Activated naive CD8-positive, alpha-beta T cell treated with anti-CD3 and anti-CD28 coated beads, Interleukin-2, amount 10 ng/mL, durations not matched to agents 7 days and 5 days (primary cell): ENCODE measurements around the gene CYTH1. TPM values are rescaled to one million over a fixed set of nuclear protein-coding genes. Genes with fewer than 3 reads are reported as not detected.
A peak's percentile ranks its signal among the peaks of the same experiment; 100 is the strongest.
"Not testable (repeated sequence)": the region's sequence is repeated elsewhere in the genome, so short reads cannot be mapped to it uniquely, and the experiment has no call there.

Experiments used
- ATAC-seq: fragments of 150-1000 bp; cut with Tn5 transposase; one replicate; pipeline ENCODE4 v1.10.0; 2021; ENCODE audit warnings: low read depth, moderate library complexity
- POLR2A ChIA-PET: fragments of 350-600 bp; sonication (Branson Sonifier 250); formaldehyde crosslinking; loops from one replicate; lab custom pipeline; 2021; ENCODE audit warnings: antibody characterized with exemption; lab: Charles Lee
- DNase-seq: peaks from one replicate; pipeline ENCODE4 v3.0.0; 2021
- H3K27ac Mint-ChIP-seq: one replicate; pipeline ENCODE4 v1.8.0; 2022; ENCODE audit warnings: mild to moderate bottlenecking, mixed read lengths
- H3K27me3 Mint-ChIP-seq: one replicate; pipeline ENCODE4 v1.8.0; 2022; ENCODE audit warnings: mild to moderate bottlenecking, moderate library complexity, mixed read lengths
- H3K36me3 Mint-ChIP-seq: one replicate; pipeline ENCODE4 v1.8.0; 2021; ENCODE audit warnings: mild to moderate bottlenecking, mixed read lengths
- H3K4me1 Mint-ChIP-seq: one replicate; pipeline ENCODE4 v1.8.0; 2021; ENCODE audit warnings: mixed read lengths
- H3K4me3 Mint-ChIP-seq: one replicate; pipeline ENCODE4 v1.8.0; 2022; ENCODE audit warnings: mild to moderate bottlenecking, moderate library complexity, mixed read lengths
- H3K9me3 Mint-ChIP-seq: one replicate; pipeline ENCODE4 v1.8.0; 2021; ENCODE audit warnings: mixed read lengths
- total RNA-seq, 2 experiments: library from RNA; stranded (reverse); gene quantifications; one replicate each; pipeline ENCODE4 v1.2.3, GENCODE V29; 2021

The CYTH1 gene
- total RNA-seq, 2 experiments from 2014 or later: 180 to 200 TPM

DNA sequence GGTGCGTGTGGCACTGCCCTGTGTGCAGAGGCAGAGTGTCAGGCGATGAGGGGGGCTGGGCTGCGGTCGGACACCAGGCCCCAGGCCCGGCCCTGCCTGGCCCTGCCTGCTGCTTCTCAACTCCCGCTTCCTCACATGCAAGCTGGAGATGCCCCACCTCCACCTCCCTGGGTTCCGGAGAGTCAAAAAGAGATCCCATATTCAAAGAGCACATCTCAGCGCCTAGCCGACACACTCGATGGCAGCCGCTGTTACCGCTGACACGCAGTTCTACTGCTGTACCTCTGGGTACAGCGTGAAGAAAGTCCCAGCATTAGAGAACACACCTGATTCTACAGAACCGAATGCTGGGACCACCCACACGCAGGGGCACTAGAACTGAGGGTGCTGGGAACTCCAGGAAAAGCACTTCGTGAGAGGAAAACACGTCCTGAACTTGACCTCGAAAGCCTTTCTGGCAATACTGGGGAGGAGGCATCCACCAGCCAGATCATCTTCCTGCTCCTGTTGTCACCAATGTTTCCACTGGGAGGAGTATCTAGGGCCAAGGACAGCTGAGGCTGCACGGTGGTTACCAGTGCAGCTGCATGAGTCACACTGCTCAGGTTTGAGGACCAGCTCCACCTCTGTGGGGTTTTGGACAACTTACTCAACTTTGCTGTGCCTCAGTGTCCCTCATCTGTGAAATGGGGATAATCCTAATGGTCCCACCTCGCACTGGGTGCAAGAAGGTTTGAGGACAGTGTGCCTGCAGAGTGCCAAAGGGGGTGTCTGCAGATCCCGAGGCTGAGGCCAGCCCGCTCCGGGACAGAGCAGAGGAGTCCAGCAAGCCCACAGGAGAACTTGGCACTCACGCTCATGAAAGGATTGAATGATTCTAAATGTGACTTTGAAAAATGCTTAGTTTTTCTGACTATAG, 104.5 kb downstream of the CYTH1 start:
- POLR2A ChIA-PET: no interaction called here
- H3K4me1 Mint-ChIP-seq: no peaks in the 10 kb centered on the region
- no peaks in the 10 kb centered on the region for H3K9me3 Mint-ChIP-seq
- no peak overlapping the region for H3K27ac Mint-ChIP-seq
- H3K4me3 Mint-ChIP-seq: no peak overlapping the region
- peaks cover 14% of the 10 kb centered on the region for H3K36me3 Mint-ChIP-seq
- DNase-seq (no peak), ATAC-seq (no peak)
- no peaks in the 10 kb centered on the region for H3K27me3 Mint-ChIP-seq

DNA sequence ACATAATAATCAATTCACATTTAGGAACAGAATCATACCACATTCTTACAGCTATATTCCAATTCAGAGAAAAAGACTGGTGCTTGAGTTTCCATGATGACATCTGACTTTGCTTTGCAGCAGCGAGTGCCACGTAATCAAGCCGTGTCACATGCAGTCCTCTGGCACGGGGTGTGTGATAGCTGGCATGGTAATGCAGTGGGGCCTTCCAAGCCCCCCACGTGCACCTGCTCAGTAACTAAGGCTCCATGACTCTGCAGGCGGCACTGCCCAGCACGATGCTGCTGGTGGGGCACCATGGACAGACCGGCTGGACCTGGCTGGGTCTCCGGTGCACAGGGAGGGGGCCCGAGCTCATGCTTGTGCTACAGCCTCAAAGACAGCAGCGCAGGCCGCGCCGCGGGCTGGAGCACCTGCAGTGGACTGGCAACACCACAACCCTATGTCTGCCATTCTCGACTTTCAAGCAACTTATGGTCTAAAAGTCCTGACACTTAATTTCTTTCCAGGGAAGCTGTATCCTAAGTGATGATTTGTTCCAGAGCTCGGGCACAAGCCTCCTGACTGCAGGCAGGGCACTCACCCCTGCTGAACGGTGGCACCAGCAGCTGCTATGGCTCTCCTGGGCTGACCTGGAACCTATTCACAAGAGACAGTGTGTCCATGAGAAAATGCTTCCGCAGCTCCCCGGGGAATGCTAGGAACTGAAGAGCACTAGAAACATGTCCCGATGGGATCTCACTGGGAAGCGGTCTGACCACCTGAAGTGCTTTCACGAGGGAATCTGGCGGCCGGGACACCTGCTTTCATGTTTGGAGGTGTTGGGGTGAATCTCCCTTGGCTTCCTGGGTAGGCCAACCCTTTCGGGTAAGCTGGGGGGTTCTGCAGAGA, 105.4 kb downstream of the CYTH1 start:
- no peak overlapping the region for H3K4me3 Mint-ChIP-seq
- no peaks in the 10 kb centered on the region for H3K9me3 Mint-ChIP-seq
- ATAC-seq: no peak
- H3K27me3 Mint-ChIP-seq: no peaks in the 10 kb centered on the region
- POLR2A ChIA-PET: no interaction called here
- no peak for DNase-seq
- no peaks in the 10 kb centered on the region for H3K4me1 Mint-ChIP-seq
- H3K27ac Mint-ChIP-seq: no peak overlapping the region
- peaks cover 14% of the 10 kb centered on the region for H3K36me3 Mint-ChIP-seq

DNA sequence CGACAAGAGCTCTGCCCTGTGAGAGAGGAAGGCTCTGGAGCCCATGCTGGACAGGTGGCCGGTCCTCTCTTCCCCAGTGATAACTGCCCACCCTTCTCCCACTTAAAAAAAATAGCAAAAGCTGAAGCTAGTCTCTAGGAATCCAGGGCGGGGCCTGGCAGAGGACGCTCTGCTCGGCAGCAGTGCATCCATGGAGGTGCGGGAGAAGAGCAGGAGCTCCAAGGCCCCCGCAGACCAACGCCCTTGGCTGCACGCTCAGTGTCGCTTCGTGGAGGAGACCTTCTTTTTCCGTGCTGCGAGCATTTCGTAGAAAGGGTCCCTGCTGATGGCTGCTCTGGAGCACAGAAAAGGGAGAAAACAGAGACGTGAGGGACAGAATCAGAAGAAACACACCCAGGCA, 106.2 kb downstream of the CYTH1 start:
- POLR2A ChIA-PET: no interaction called here
- peaks cover 15% of the 10 kb centered on the region for H3K36me3 Mint-ChIP-seq
- H3K4me1 Mint-ChIP-seq: no peaks in the 10 kb centered on the region
- H3K9me3 Mint-ChIP-seq: no peaks in the 10 kb centered on the region
- H3K4me3 Mint-ChIP-seq: no peak overlapping the region
- H3K27me3 Mint-ChIP-seq: no peaks in the 10 kb centered on the region
- H3K27ac Mint-ChIP-seq: no peak overlapping the region
- no peak for DNase-seq
- no peak for ATAC-seq

DNA sequence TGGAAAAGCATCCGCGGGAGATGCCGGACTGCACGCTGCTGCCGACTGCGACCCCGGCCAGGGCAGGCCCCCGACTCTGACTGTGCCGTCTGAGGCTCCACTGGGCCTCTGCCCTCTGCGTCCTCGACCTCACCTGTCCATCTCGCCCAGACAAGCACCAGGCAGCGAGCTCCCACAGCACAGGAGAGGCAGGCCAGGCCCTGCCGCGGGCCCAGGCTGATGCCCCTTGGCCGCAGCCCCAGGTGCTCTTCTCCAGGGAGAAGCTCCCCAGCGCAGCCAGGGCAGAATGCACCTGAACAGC, 106.8 kb downstream of the CYTH1 start:
- Mint-ChIP-seq H3K9me3 (no peaks in the 10 kb centered on the region), H3K36me3 (peaks cover 15% of the 10 kb centered on the region), H3K4me1 (no peaks in the 10 kb centered on the region), H3K4me3 (no peak overlapping the region), H3K27ac (no peak overlapping the region), H3K27me3 (no peaks in the 10 kb centered on the region)
- ATAC-seq (no peak), DNase-seq (no peak)
- POLR2A ChIA-PET: no interaction called here

DNA sequence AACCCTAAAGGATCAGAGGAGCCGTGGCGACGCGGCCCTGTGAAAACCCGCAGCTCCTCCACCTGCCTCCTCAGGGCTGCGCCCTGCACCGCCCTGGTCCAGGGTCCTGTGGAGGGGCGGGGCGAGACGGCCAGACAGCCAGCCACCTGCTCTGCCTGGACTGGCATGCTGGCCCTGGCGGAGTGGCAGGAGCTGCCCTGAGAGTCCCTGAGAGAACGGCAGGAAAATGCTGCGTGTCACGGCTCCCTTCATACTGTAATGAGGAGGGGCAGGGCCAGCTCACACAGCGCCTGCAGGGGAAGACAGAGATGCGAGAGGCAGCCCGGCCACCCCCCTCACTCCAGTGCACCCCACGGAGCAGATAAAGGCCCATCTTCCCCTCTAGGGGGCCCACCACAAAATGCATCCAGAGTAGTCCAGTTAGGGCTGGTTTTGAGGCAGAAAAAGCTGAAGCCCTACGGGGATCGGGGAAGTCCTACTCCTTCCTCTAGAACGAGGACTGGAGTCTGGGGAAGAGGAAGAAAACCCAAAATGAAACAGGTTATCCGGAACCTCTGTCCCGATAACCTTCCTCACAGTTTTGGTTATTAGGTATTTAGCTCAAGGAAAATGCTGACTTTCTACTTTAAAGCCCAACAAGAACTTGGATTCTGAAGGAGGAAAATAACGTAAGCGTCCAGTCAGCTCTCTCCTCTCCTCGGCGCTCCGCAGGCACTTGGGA, 107.3 kb downstream of the CYTH1 start:
- POLR2A ChIA-PET: no interaction called here
- DNase-seq: no peak
- H3K4me3 Mint-ChIP-seq: no peak overlapping the region
- no peaks in the 10 kb centered on the region for H3K9me3 Mint-ChIP-seq
- no peaks in the 10 kb centered on the region for H3K4me1 Mint-ChIP-seq
- no peak overlapping the region for H3K27ac Mint-ChIP-seq
- no peaks in the 10 kb centered on the region for H3K27me3 Mint-ChIP-seq
- ATAC-seq: no peak
- peaks cover 15% of the 10 kb centered on the region for H3K36me3 Mint-ChIP-seq

DNA sequence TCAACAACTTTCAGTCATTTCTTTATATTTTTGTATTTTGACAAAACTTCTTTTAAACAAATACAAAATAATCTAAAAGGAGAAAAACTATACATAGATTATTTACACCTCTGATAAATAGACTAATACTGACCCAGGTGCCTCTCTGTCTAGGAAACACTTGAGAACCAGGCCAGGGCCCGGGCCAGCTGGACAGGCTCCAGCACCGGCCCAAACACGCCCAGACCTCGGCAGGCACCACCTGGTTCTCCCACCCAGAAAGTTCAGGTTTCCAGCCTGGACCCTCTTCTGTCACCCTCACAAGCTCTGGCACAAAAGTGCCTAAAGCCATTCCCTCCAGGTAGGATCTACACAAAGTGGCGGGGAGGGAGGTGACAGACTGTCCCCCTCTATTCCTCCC, 107.9 kb downstream of the CYTH1 start:
- POLR2A ChIA-PET: no interaction called here
- Mint-ChIP-seq H3K36me3 (peaks cover 14% of the 10 kb centered on the region), H3K9me3 (no peaks in the 10 kb centered on the region), H3K4me3 (no peak overlapping the region), H3K27me3 (no peaks in the 10 kb centered on the region), H3K4me1 (no peaks in the 10 kb centered on the region), H3K27ac (no peak overlapping the region)
- ATAC-seq: no peak
- DNase-seq: peak; percentile 7

DNA sequence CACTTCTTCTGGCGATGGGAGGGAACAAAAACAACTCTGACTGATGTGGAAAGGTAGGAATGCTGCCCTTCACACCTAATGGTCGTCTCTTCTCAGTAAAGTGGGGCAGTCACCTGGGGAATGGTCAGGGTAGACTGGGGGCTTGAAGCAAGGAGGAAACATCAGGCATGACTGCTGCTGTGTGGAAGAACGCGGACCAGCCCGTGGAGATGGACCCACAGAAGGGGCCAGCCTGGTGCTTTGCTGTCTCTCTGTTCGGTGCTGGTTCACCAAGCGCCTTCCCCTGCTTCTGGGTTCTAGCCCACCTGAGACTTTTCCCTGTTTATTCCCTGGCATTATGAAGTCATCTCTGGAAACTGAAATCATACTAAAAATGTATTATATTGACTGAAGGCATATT, 108.7 kb downstream of the CYTH1 start:
- POLR2A ChIA-PET: no interaction called here
- H3K9me3 Mint-ChIP-seq: no peaks in the 10 kb centered on the region
- H3K4me3 Mint-ChIP-seq: no peak overlapping the region
- DNase-seq (no peak), ATAC-seq (no peak)
- peaks cover 11% of the 10 kb centered on the region for H3K36me3 Mint-ChIP-seq
- no peak overlapping the region for H3K27ac Mint-ChIP-seq
- H3K27me3 Mint-ChIP-seq: no peaks in the 10 kb centered on the region
- H3K4me1 Mint-ChIP-seq: no peaks in the 10 kb centered on the region

DNA sequence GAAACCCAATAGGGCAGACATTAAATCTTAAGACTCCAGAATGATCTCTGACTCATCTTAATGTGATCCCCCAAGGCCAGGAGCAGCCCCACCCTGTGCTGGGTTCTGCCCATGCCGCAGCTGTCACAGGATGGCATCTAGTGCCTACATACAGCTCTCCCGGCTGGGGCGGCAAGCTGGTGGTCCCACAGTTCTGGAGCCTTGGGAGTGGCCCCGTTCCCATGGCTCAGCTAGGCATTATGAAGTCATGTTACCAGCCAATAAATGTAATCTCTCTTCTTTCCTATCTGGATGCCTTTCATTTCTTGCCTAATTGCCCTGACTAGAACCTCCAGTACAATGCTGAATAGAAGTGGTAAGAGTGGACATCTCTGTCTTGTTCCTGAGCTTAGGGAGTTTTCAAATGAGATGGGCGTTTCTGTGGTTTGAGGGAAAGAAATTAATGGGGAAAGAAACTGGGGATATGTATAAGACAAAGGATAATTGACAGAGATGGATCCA, 109.2 kb downstream of the CYTH1 start:
- H3K27ac Mint-ChIP-seq: no peak overlapping the region
- H3K4me3 Mint-ChIP-seq: no peak overlapping the region
- H3K4me1 Mint-ChIP-seq: no peaks in the 10 kb centered on the region
- DNase-seq (no peak), ATAC-seq (no peak)
- POLR2A ChIA-PET: no interaction called here
- H3K36me3 Mint-ChIP-seq: peaks cover 11% of the 10 kb centered on the region
- H3K27me3 Mint-ChIP-seq: no peaks in the 10 kb centered on the region
- H3K9me3 Mint-ChIP-seq: no peaks in the 10 kb centered on the region

DNA sequence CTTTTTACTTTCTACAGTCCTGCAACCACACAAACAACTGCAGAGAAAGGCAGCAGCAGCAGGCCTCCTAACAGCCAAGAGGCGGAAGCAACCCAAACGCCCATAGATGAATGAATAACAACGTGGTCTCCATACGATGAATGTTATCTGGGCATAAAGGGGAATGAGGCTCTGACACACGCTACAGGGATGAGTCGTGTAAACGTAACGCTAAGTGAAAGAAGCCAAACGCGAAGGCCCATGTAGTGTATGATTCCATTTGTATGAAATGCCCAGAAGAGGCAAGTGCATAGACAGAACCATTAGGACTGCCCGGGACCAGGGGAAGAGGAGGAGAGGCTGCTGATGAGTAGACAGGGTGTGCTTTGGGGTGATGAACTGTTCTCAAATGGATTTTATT, 110.1 kb downstream of the CYTH1 start:
- no peak for DNase-seq
- Mint-ChIP-seq H3K9me3 (no peaks in the 10 kb centered on the region), H3K27me3 (no peaks in the 10 kb centered on the region), H3K27ac (no peak overlapping the region), H3K4me3 (no peak overlapping the region), H3K36me3 (peaks cover 13% of the 10 kb centered on the region), H3K4me1 (peaks cover 2% of the 10 kb centered on the region)
- ATAC-seq: no peak
- POLR2A ChIA-PET: no interaction called here

DNA sequence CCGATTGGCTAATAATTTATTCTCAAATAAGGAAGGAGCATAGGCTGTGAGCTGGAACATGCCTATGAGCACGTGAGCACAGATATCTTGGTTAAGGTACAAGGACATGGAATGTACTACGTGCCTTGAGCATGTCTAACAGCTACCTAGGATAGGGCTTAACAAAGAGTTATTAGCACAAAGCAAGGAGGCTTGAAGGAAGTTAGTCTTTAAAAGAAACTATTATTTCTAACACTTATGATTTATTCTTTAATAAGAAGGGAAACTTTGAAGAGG, 110.4 kb downstream of the CYTH1 start:
- H3K4me3 Mint-ChIP-seq, H3K9me3 Mint-ChIP-seq, H3K4me1 Mint-ChIP-seq, H3K27me3 Mint-ChIP-seq, ATAC-seq, POLR2A ChIA-PET, H3K27ac Mint-ChIP-seq, DNase-seq: not testable (repeated sequence)
- peaks cover 16% of the 10 kb centered on the region for H3K36me3 Mint-ChIP-seq

DNA sequence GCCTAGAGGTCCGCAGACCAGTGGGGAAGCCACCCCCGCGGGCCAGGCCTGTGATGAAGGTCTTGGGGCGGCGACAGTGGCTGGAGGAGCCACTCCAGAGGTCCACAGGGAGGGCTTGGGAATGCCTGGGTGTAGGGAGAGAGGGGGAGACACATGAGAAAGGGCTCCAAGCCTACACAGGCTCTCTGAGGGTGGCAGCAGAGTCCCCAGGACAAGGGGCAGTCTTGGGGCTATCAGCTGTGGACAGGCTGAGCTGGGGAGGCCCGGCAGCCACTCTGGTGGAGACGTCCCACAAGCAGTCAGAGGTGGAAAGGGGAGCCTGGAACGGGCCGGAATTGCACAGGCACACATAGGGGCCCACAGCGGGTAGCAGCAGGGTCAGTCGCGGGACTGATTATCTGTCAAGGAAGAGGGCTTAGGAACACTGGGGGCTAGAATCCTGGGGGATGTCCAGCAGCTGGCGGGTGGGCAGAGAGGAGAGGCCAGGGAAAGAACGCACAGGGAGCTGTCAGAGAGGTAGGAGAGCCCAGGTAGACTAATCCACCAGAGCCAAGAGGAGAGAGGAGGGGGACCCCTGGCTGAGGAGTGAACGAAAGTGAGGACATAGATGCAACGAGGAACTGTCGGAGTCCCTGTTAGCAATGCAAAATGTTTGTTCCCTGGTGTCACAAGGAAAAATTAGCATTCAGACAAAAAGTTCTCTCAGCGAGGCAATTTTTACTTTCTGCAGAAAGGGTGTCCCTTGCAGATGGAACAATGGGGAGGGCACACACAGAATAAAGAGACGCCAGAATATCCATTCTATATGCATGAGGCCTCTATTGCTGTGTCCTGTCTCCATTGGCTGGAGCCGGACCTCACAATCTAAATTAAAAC, 111.0 kb downstream of the CYTH1 start:
- H3K27ac Mint-ChIP-seq: no peak overlapping the region
- no peaks in the 10 kb centered on the region for H3K27me3 Mint-ChIP-seq
- POLR2A ChIA-PET: no interaction called here
- ATAC-seq (no peak), DNase-seq (no peak)
- no peak overlapping the region for H3K4me3 Mint-ChIP-seq
- peaks cover 18% of the 10 kb centered on the region for H3K36me3 Mint-ChIP-seq
- H3K9me3 Mint-ChIP-seq: no peaks in the 10 kb centered on the region
- peaks cover 11% of the 10 kb centered on the region for H3K4me1 Mint-ChIP-seq

DNA sequence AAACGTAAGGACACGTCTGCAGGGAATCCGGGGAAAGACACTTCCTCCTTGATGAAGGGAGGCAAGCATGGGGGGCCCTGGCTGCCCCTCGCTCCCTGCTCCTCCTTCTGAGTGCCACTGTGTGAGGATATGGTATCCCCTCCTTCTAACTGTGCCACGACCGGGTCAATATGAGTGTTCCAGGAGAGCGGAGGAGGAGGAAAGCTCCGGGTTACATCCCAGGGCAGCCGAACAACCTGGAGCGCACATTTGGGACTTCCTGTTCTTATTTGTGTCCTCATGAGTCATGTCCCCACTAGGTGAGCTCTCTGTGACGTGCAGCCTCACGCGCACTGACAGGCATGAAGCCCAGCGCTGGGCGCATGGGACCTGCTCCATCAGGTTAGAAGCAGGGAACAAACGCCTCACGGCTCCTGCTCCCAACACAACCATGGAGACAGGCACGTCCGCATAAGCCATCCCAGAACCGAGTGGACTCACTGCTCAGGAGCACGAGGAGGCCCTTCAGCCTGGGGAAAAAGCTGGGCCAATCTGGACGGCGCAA, 112.0 kb downstream of the CYTH1 start:
- DNase-seq (no peak), ATAC-seq (no peak)
- Mint-ChIP-seq H3K4me1 (peaks cover 19% of the 10 kb centered on the region), H3K27me3 (no peaks in the 10 kb centered on the region), H3K36me3 (peaks cover 14% of the 10 kb centered on the region), H3K9me3 (no peaks in the 10 kb centered on the region), H3K4me3 (no peak overlapping the region), H3K27ac (peak overlapping the region; percentile 39)
- POLR2A ChIA-PET: no interaction called here
